Liver (tissue), 9 donors: ENCODE data around the gene ACVR2B. TPM values are rescaled to one million over a fixed set of nuclear protein-coding genes. Genes with fewer than 3 reads are reported as not detected.

Experiments used
- DNase-seq: peaks from one replicate; pipeline ENCODE4 v3.0.0-alpha.2; 2017; ENCODE audit warnings: low spot score
- H3K27ac ChIP-seq, 2 donors: one replicate each; pipeline ENCODE4 v1.7.0; 2013; ENCODE audit warnings: inconsistent platforms in 2 of 2, low read length in 2 of 2, control low read depth in 1 of 2, low read depth in 1 of 2, mild to moderate bottlenecking in 1 of 2
- H3K27me3 ChIP-seq, 4 donors: one replicate each; pipeline versions ENCODE4 v1.6.1 to v1.7.0; 2013; ENCODE audit warnings: low read length in 3 of 4, inconsistent platforms in 1 of 4, mild to moderate bottlenecking in 1 of 4, moderate library complexity in 1 of 4; ENCODE audit not compliant: control insufficient read depth in 4 of 4, insufficient read depth in 4 of 4
- H3K36me3 ChIP-seq, 4 donors: one replicate each; pipeline versions ENCODE4 v1.6.1 to v1.7.0; 2013; ENCODE audit warnings: low read length in 3 of 4, mild to moderate bottlenecking in 3 of 4, low read depth in 1 of 4, moderate library complexity in 1 of 4; ENCODE audit not compliant: control insufficient read depth in 4 of 4, insufficient read depth in 3 of 4
- H3K4me1 ChIP-seq, 4 donors: one replicate each; pipeline versions ENCODE4 v1.6.1 to v1.7.0; 2013; ENCODE audit warnings: low read length in 3 of 4, mild to moderate bottlenecking in 3 of 4, moderate library complexity in 1 of 4; ENCODE audit not compliant: control insufficient read depth in 4 of 4, insufficient read depth in 4 of 4
- H3K4me3 ChIP-seq, 3 donors: one replicate each; pipeline versions ENCODE4 v1.6.1 to v1.7.0; 2013; ENCODE audit warnings: low read length in 3 of 3, control low read depth in 1 of 3, low read depth in 1 of 3, mild to moderate bottlenecking in 1 of 3
- H3K9ac ChIP-seq, 2 donors: one replicate each; pipeline ENCODE4 v1.7.0; 2013; ENCODE audit warnings: low read length in 2 of 2, mild to moderate bottlenecking in 2 of 2, moderate library complexity in 2 of 2, control low read depth in 1 of 2, low read depth in 1 of 2
- H3K9me3 ChIP-seq, 4 donors: one replicate each; pipeline versions ENCODE4 v1.6.1 to v1.7.0; 2013; ENCODE audit warnings: low read length in 3 of 4; ENCODE audit not compliant: control insufficient read depth in 4 of 4
- ATF3 ChIP-seq: IDR thresholded peaks from 2 replicates; pipeline ENCODE4 v1.6.1; 2016; ENCODE audit warnings: antibody characterized with exemption
- FOXA1 ChIP-seq: IDR thresholded peaks from 2 replicates; pipeline ENCODE4 v1.6.1; 2016; ENCODE audit warnings: antibody characterized with exemption
- FOXA2 ChIP-seq: IDR thresholded peaks from 2 replicates; pipeline ENCODE4 v1.6.1; 2016; ENCODE audit warnings: antibody characterized with exemption
- GABPA ChIP-seq, 2 donors: IDR thresholded peaks in 1 of 2; conservative IDR thresholded peaks in 1 of 2; 2 replicates each; pipeline ENCODE4 v1.6.1; 2016; ENCODE audit warnings: antibody characterized with exemption in 2 of 2, mild to moderate bottlenecking in 1 of 2, moderate library complexity in 1 of 2
- HNF4A ChIP-seq, 2 donors: conservative IDR thresholded peaks; 2 replicates each; pipeline ENCODE4 v1.6.1; 2016; ENCODE audit warnings: antibody characterized with exemption in 2 of 2, mild to moderate bottlenecking in 2 of 2
- HNF4G ChIP-seq: IDR thresholded peaks from 2 replicates; pipeline ENCODE4 v1.6.1; 2016; ENCODE audit warnings: antibody characterized with exemption
- JUND ChIP-seq, 2 donors: IDR thresholded peaks; 2 replicates each; pipeline ENCODE4 v1.6.1; 2016; ENCODE audit warnings: antibody characterized with exemption in 2 of 2
- MAX ChIP-seq: IDR thresholded peaks from 2 replicates; pipeline ENCODE4 v1.6.1; 2016; ENCODE audit warnings: antibody characterized with exemption
- NR2F2 ChIP-seq: IDR thresholded peaks from 2 replicates; pipeline ENCODE4 v1.6.1; 2016; ENCODE audit warnings: antibody characterized with exemption
- RAD21 ChIP-seq, 2 donors: IDR thresholded peaks; 2 replicates each; pipeline ENCODE4 v1.6.1; 2016; ENCODE audit warnings: antibody characterized with exemption in 2 of 2, mild to moderate bottlenecking in 2 of 2
- REST ChIP-seq: IDR thresholded peaks from 2 replicates; pipeline ENCODE4 v1.6.1; 2016; ENCODE audit warnings: antibody characterized with exemption, mild to moderate bottlenecking
- RXRA ChIP-seq, 2 donors: IDR thresholded peaks; 2 replicates each; pipeline ENCODE4 v1.6.1; 2017 to 2018; ENCODE audit warnings: antibody characterized with exemption in 2 of 2, mild to moderate bottlenecking in 1 of 2
- SP1 ChIP-seq: IDR thresholded peaks from 2 replicates; pipeline ENCODE4 v1.6.1; 2018; ENCODE audit warnings: antibody characterized with exemption, mild to moderate bottlenecking
- TAF1 ChIP-seq: conservative IDR thresholded peaks from 2 replicates; pipeline ENCODE4 v1.6.1; 2016; ENCODE audit warnings: antibody characterized with exemption, mild to moderate bottlenecking
- WGBS: extraction: QIAGEN DNeasy Blood & Tissue Kit; methylation state at CpG from one replicate; pipeline ENCODE4 v1.1.7; 2013; 5-methylcytosine and 5-hydroxymethylcytosine counted together
- polyA plus RNA-seq, 2 donors: library from polyadenylated mRNA; stranded (reverse) in 1 of 2; unstranded in 1 of 2; fragments of 200-250 nt in 1 of 2; fragments of >200 nt in 1 of 2; fragmentation: Nextera tagmentation in 1 of 2; extraction: Ambion mirVana in 1 of 2; gene quantifications; one replicate each; pipeline versions ENCODE4 v1.2.1 to v1.2.3, GENCODE V29; 2013 to 2015
- total RNA-seq, 2 donors: library from RNA; depleted of rRNA; stranded (reverse); fragments of >200 nt; gene quantifications; one replicate each; pipeline ENCODE4 v1.2.3, GENCODE V29; 2014
- TF ChIP-seq, protein P1 (sequence below): IDR thresholded peaks from 2 replicates; pipeline ENCODE4 v1.6.1; 2016; ENCODE audit warnings: antibody characterized with exemption
- donor health status: healthy.
- donor health status: healthy.
- donor health status: healthy.
- donor health status: healthy.
- donor health status: healthy.

Gene ACVR2B
- total and polyA plus RNA-seq, 4 donors: 1.2 to 7.4 (median 4.7) TPM

GRCh38 chr3:38536671-38537070, 83.0 kb downstream of the ACVR2B start (continued):
- TF ChIP-seq REST (no peak), RXRA (IDR thresholded peaks at IDR 0.05) (no peak), GABPA (IDR thresholded peaks at IDR 0.05 in 1 of 2, conservative IDR thresholded peaks at IDR 0.05 in 1 of 2) (no peak), HNF4G (no peak), FOXA1 (no peak), MAX (no peak), FOXA2 (no peak), JUND (IDR thresholded peaks at IDR 0.05) (no peak)

GRCh38 chr3:38538773-38539353, 85.2 kb downstream of the ACVR2B start:
- Histone ChIP-seq H3K9me3 (peaks cover 0 to 2% (median 0%) of the 10 kb centered on the region in 4 donors), H3K9ac (no peak overlapping the region), H3K4me3 (no peak overlapping the region), H3K4me1 (no peaks in the 10 kb centered on the region), H3K27ac (no peak overlapping the region), H3K36me3 (no peaks in the 10 kb centered on the region), H3K27me3 (no peaks in the 10 kb centered on the region)
- no peak for DNase-seq
- WGBS: 84% methylated on average over 8 of the region's 8 CpGs
- TF ChIP-seq FOXA1 (no peak), JUND (IDR thresholded peaks at IDR 0.05) (no peak), HNF4G (no peak), REST (no peak)

GRCh38 chr3:38541806-38542205, 88.1 kb downstream of the ACVR2B start:
- no peaks in the 10 kb centered on the region for H3K27me3 ChIP-seq
- no peaks in the 10 kb centered on the region for H3K4me1 ChIP-seq
- no peaks in the 10 kb centered on the region for H3K36me3 ChIP-seq
- no peak overlapping the region for H3K9ac ChIP-seq
- H3K9me3 ChIP-seq: no peaks in the 10 kb centered on the region
- TF ChIP-seq, protein P1, sequence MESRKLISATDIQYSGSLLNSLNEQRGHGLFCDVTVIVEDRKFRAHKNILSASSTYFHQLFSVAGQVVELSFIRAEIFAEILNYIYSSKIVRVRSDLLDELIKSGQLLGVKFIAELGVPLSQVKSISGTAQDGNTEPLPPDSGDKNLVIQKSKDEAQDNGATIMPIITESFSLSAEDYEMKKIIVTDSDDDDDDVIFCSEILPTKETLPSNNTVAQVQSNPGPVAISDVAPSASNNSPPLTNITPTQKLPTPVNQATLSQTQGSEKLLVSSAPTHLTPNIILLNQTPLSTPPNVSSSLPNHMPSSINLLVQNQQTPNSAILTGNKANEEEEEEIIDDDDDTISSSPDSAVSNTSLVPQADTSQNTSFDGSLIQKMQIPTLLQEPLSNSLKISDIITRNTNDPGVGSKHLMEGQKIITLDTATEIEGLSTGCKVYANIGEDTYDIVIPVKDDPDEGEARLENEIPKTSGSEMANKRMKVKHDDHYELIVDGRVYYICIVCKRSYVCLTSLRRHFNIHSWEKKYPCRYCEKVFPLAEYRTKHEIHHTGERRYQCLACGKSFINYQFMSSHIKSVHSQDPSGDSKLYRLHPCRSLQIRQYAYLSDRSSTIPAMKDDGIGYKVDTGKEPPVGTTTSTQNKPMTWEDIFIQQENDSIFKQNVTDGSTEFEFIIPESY: no peak
- no peak for TF ChIP-seq JUND (IDR thresholded peaks at IDR 0.05)
- TF ChIP-seq TAF1: no peak
- TF ChIP-seq ATF3: no peak
- no peak for TF ChIP-seq MAX
- no peak for TF ChIP-seq NR2F2
- TF ChIP-seq REST: no peak
- TF ChIP-seq SP1: no peak
- TF ChIP-seq RAD21 (IDR thresholded peaks at IDR 0.05): no peak
- TF ChIP-seq FOXA2: no peak
- TF ChIP-seq HNF4A (conservative IDR thresholded peaks at IDR 0.05): no peak
- TF ChIP-seq FOXA1: no peak
- no peak overlapping the region for H3K4me3 ChIP-seq
- 82% methylated on average over 9 of the region's 9 CpGs for WGBS
- DNase-seq: no peak
- H3K27ac ChIP-seq: no peak overlapping the region
